SK-N-SH (cell line): Measurements from ENCODE around the gene PMM2. TPM values are rescaled to one million over a fixed set of nuclear protein-coding genes. Genes with fewer than 3 reads are reported as not detected.

ENCODE experiments used
- CTCF ChIA-PET: fragments of 300-600, 350-600 bp; formaldehyde crosslinking; extraction: SDS; loops from one replicate; lab custom pipeline; 2021; lab: Yijun Ruan, JAX
- POLR2A ChIA-PET: fragments of 350-600 bp; sonication (Branson Sonifier 250); formaldehyde crosslinking; extraction: SDS; loops from one replicate; lab custom pipeline; 2020; ENCODE audit warnings: antibody characterized with exemption, inconsistent platforms; lab: Yijun Ruan, JAX
- DNase-seq: peaks from one replicate; pipeline ENCODE4 v3.0.0; 2012
- H2AFZ ChIP-seq: fragments of 200-600 bp; sonication (generic); 2 replicates; pipeline ENCODE4 v1.8.1; 2016; ENCODE audit warnings: antibody characterized with exemption, mild to moderate bottlenecking, low read depth
- H3F3A ChIP-seq: fragments of 200-600 bp; sonication (generic); replicated peaks from 2 replicates; pipeline ENCODE3; 2016; ENCODE audit warnings: antibody characterized with exemption, mild to moderate bottlenecking; ENCODE audit not compliant: insufficient read depth
- H3K27ac ChIP-seq, 2 experiments: fragments of 200-500 bp in 1 of 2; fragments of 200-600 bp in 1 of 2; sonication (Bioruptor generic) in 1 of 2; sonication (generic), shearing (Covaris generic) in 1 of 2; 2 replicates each; pipeline versions ENCODE4 v1.5.1 to v1.6.1; 2014 to 2016; ENCODE audit warnings: low read depth in 2 of 2, inconsistent platforms in 1 of 2, low read length in 1 of 2, mild to moderate bottlenecking in 1 of 2, mixed read lengths in 1 of 2
- H3K27me3 ChIP-seq: fragments of 200-600 bp; sonication (generic), shearing (Covaris generic); 2 replicates; pipeline ENCODE4 v1.6.1; 2016; ENCODE audit warnings: mixed run types; ENCODE audit not compliant: insufficient read depth
- H3K36me3 ChIP-seq, 2 experiments: fragments of 200-500 bp in 1 of 2; fragments of 200-600 bp in 1 of 2; sonication (Bioruptor generic) in 1 of 2; sonication (generic) in 1 of 2; replicated peaks in 1 of 2; 2 replicates each; pipeline versions ENCODE3 to v1.5.1; 2014 to 2016; ENCODE audit warnings: low read length in 1 of 2, mild to moderate bottlenecking in 1 of 2; ENCODE audit not compliant: insufficient read depth in 2 of 2, control insufficient read depth in 1 of 2
- H3K4me1 ChIP-seq, 2 experiments: fragments of 200-500 bp in 1 of 2; fragments of 200-600 bp in 1 of 2; sonication (Bioruptor generic) in 1 of 2; sonication (generic), shearing (Covaris generic) in 1 of 2; 2 replicates each; pipeline versions ENCODE4 v1.5.1 to v1.6.1; 2014 to 2016; ENCODE audit warnings: low read depth in 1 of 2, low read length in 1 of 2, mixed run types in 1 of 2; ENCODE audit not compliant: insufficient read depth in 2 of 2, control insufficient read depth in 1 of 2
- H3K4me2 ChIP-seq: fragments of 200-600 bp; sonication (generic), shearing (Covaris generic); 2 replicates; pipeline ENCODE4 v1.6.1; 2017; ENCODE audit warnings: mixed run types
- H3K4me3 ChIP-seq, 2 experiments: fragments of 200-500 bp in 1 of 2; fragments of 200-600 bp in 1 of 2; sonication (Bioruptor generic) in 1 of 2; sonication (generic), shearing (Covaris generic) in 1 of 2; 2 replicates each; pipeline versions ENCODE4 v1.5.1 to v1.8.1; 2014 to 2016; ENCODE audit warnings: low read depth in 2 of 2, inconsistent platforms in 1 of 2, low read length in 1 of 2, mild to moderate bottlenecking in 1 of 2, mixed read lengths in 1 of 2, moderate library complexity in 1 of 2
- H3K79me2 ChIP-seq: fragments of 200-600 bp; sonication (generic); 2 replicates; pipeline ENCODE4 v1.8.1; 2017; ENCODE audit warnings: mild to moderate bottlenecking; ENCODE audit not compliant: insufficient read depth
- H3K9ac ChIP-seq: fragments of 200-600 bp; sonication (generic); 2 replicates; pipeline ENCODE4 v1.6.1; 2017; ENCODE audit warnings: mixed run types
- H3K9me2 ChIP-seq: fragments of 200-600 bp; sonication (generic); 2 replicates; pipeline ENCODE4 v1.6.1; 2017; ENCODE audit warnings: mixed run types
- H3K9me3 ChIP-seq: fragments of 200-600 bp; sonication (generic); 2 replicates; pipeline ENCODE4 v1.6.1; 2017; ENCODE audit warnings: mixed run types, mild to moderate bottlenecking, moderate library complexity
- H4K20me1 ChIP-seq: fragments of 200-600 bp; sonication (generic); 2 replicates; pipeline ENCODE4 v1.6.1; 2017; ENCODE audit warnings: mild to moderate bottlenecking, mixed run types; ENCODE audit not compliant: insufficient read depth
- CHD2 ChIP-seq: fragments of 150-350 bp; IDR thresholded peaks from 2 replicates; pipeline ENCODE4 v1.6.1; 2018; ENCODE audit warnings: low read length; ENCODE audit not compliant: partially characterized antibody
- EP300 ChIP-seq, 2 experiments: IDR thresholded peaks; 2 replicates each; pipeline versions ENCODE4 v1.4.0 to v1.6.1; 2012; ENCODE audit warnings: borderline replicate concordance in 1 of 2, low read depth in 1 of 2, low read length in 1 of 2
- EZH2phosphoT487 ChIP-seq: fragments of 200-600 bp; sonication (generic); IDR thresholded peaks from 2 replicates; pipeline ENCODE4 v1.6.1; 2017; ENCODE audit warnings: low read depth, mixed run types, mild to moderate bottlenecking, antibody characterized with exemption, moderate library complexity, borderline replicate concordance
- FOSL2 ChIP-seq: IDR thresholded peaks from 2 replicates; pipeline ENCODE4 v1.4.0; 2012; ENCODE audit warnings: low read depth, mild to moderate bottlenecking, moderate library complexity, borderline replicate concordance
- FOXJ3 ChIP-seq: sonication (generic); formaldehyde crosslinking; IDR thresholded peaks from 2 replicates; pipeline ENCODE4 v1.5.1; 2020; ENCODE audit warnings: mild to moderate bottlenecking, missing genetic modification reagents
- GABPA ChIP-seq: IDR thresholded peaks from 2 replicates; pipeline ENCODE4 v1.4.0; 2012; ENCODE audit warnings: low read depth, mild to moderate bottlenecking
- MXI1 ChIP-seq: IDR thresholded peaks from 2 replicates; pipeline ENCODE4 v1.6.1; 2012; ENCODE audit warnings: mild to moderate bottlenecking, low read depth, low read length, improper control_type of control experiment
- NFIC ChIP-seq: IDR thresholded peaks from 2 replicates; pipeline ENCODE4 v1.4.0; 2012; ENCODE audit warnings: borderline replicate concordance
- POLR2AphosphoS5 ChIP-seq: IDR thresholded peaks from 2 replicates; pipeline ENCODE4 v1.6.1; 2012; ENCODE audit warnings: low read depth, low read length
- RAD21 ChIP-seq: IDR thresholded peaks from 2 replicates; pipeline ENCODE4 v1.6.1; 2012; ENCODE audit warnings: mild to moderate bottlenecking, low read length
- RCOR1 ChIP-seq: fragments of 150-350 bp; IDR thresholded peaks from 2 replicates; pipeline ENCODE4 v1.6.1; 2017; ENCODE audit warnings: antibody characterized with exemption, low read length
- SIN3A ChIP-seq: IDR thresholded peaks from 2 replicates; pipeline ENCODE4 v1.6.1; 2012; ENCODE audit warnings: low read depth, mild to moderate bottlenecking, low read length, moderate library complexity, borderline replicate concordance
- TAF1 ChIP-seq: IDR thresholded peaks from 2 replicates; pipeline ENCODE4 v1.6.1; 2012; ENCODE audit warnings: low read depth, mild to moderate bottlenecking, low read length, moderate library complexity, borderline replicate concordance
- TCF12 ChIP-seq: IDR thresholded peaks from 2 replicates; pipeline ENCODE4 v1.4.0; 2012
- TEAD4 ChIP-seq: IDR thresholded peaks from 2 replicates; pipeline ENCODE4 v1.4.0; 2012; ENCODE audit warnings: mild to moderate bottlenecking, borderline replicate concordance; ENCODE audit not compliant: insufficient read depth
- WGBS: methylation state at CpG from one replicate; pipeline ENCODE4 v1.1.6; 2017; ENCODE audit warnings: low lambda C conversion rate; 5-methylcytosine and 5-hydroxymethylcytosine counted together
- polyA plus RNA-seq, 3 experiments: library from polyadenylated mRNA; depleted of rRNA; stranded (reverse); fragments of >200 nt; gene quantifications; 2 replicates each; pipeline ENCODE4 v1.2.3, GENCODE V29; 2012
- TF ChIP-seq, protein P1 (sequence below): IDR thresholded peaks from 2 replicates; pipeline ENCODE4 v1.4.0; 2012; ENCODE audit warnings: low read depth
- TF ChIP-seq, protein P2 (sequence below): IDR thresholded peaks from 2 replicates; pipeline ENCODE4 v1.4.0; 2012; ENCODE audit warnings: low read depth, borderline replicate concordance
- TF ChIP-seq, protein P3 (sequence below): IDR thresholded peaks from 2 replicates; pipeline ENCODE4 v1.6.1; 2012; ENCODE audit warnings: mild to moderate bottlenecking, low read depth, low read length, moderate library complexity

The PMM2 gene
- polyA plus RNA-seq, 1 of the 3 experiments (the other 2 are of a cell fraction), result 24.3 TPM

DNA sequence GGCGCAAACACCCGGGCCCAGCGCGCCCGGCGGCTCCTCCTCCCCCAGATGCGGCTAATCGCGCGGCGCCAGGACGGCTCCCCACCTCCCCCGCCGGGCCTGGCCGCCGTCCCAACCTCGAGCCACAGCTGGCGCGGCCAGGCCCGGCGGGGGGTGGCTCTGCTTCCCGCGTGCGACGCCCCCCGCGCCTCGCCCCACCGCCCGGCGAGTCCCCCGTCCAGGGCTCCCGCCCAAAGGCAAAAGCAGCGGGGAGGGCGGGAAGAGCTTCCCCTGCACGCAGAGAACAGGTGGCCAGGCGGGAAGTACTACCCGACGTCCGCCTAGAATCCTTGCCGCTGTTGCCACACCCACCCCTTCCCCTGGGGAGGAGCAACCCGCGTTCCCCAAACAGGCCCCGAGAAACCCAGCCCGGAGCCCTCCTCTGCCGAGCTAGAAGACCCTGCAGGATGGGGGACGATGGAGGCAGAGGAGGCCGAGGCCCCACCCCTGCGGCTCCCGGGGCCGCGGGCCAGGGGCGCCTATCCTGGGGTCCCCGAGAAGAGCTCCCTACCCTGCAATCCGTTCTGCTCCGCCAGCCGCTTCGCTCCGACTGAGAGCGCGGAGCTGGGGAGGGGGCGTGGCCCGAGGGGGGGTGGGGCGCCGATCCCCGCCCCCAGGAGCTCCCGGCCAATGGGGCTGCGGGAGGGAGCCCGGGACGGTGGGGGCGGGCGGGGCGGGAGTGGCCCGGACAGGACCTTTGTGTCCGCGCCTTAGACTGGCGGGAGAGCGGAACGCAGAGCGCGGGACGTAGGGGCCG, 71.0 kb downstream of the PMM2 start, which contains the start of gene CARHSP1:
Gene CARHSP1, minus strand, starts transcription at position 591 of the 796 bp plus-strand sequence. CDS start 9,678 bp downstream, outside the sequence.
- Histone ChIP-seq H3K27ac (peak within 1 kb of the TSS; percentile 77 to 83), H3K79me2 (peaks cover 46% of the 10 kb centered on the region), H3K9ac (peak within 1 kb of the TSS; percentile 88), H3K9me3 (no peaks in the 10 kb centered on the region), H3K9me2 (no peaks in the 10 kb centered on the region), H3K27me3 (no peaks in the 10 kb centered on the region), H3K4me3 (peak within 1 kb of the TSS; percentile 62 to 81), H3F3A (peaks cover 4% of the 10 kb centered on the region), H2AFZ (peak within 1 kb of the TSS; percentile 86; the same call in 1 of the 2 replicates), H3K4me2 (peak within 1 kb of the TSS; percentile 100), H4K20me1 (peaks cover 29% of the 10 kb centered on the region), H3K4me1 (peaks cover 26 to 31% of the 10 kb centered on the region in 2 experiments; a peak in 2 of 4 replicates), H3K36me3 (no peaks in the 10 kb centered on the region)
- POLR2A ChIA-PET, result interaction anchor here (0.6 to 1.8 kb wide), 14 partner anchors 11 to 223 kb away, joined by 3 to 10 read pairs (median 4); partner anchors contain the start of genes HAPSTR1, PMM2 and TMEM186
- TF ChIP-seq EZH2phosphoT487, result no peak
- TF ChIP-seq GABPA, result no peak
- no peak for TF ChIP-seq CHD2
- TF ChIP-seq, protein P1, sequence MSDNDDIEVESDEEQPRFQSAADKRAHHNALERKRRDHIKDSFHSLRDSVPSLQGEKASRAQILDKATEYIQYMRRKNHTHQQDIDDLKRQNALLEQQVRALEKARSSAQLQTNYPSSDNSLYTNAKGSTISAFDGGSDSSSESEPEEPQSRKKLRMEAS, result peak; percentile 79
- peak; percentile 95 for TF ChIP-seq TAF1
- TF ChIP-seq FOSL2, result no peak
- TF ChIP-seq NFIC, result peak; percentile 17; the same call in 1 of the 2 replicates
- TF ChIP-seq SIN3A, result peak; percentile 49; the same call in 1 of the 2 replicates
- TF ChIP-seq TEAD4, result no peak
- no peak for TF ChIP-seq FOXJ3 (CRISPR knock-in tag)
- TF ChIP-seq, protein P2, sequence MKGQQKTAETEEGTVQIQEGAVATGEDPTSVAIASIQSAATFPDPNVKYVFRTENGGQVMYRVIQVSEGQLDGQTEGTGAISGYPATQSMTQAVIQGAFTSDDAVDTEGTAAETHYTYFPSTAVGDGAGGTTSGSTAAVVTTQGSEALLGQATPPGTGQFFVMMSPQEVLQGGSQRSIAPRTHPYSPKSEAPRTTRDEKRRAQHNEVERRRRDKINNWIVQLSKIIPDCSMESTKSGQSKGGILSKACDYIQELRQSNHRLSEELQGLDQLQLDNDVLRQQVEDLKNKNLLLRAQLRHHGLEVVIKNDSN, result no peak
- peak in 1 of 2 experiments; percentile 35; a peak in 1 of 4 replicates for TF ChIP-seq EP300 (IDR thresholded peaks at IDR 0.05; ENCODE audit: borderline replicate concordance in 1 of 2, low read depth in 1 of 2, low read length in 1 of 2)
- no peak for TF ChIP-seq RAD21
- TF ChIP-seq POLR2AphosphoS5, result peak; percentile 88
- TF ChIP-seq MXI1, result peak; percentile 77
- TF ChIP-seq TCF12, result peak; percentile 6; the same call in 1 of the 2 replicates
- TF ChIP-seq RCOR1, result no peak
- TF ChIP-seq, protein P3, sequence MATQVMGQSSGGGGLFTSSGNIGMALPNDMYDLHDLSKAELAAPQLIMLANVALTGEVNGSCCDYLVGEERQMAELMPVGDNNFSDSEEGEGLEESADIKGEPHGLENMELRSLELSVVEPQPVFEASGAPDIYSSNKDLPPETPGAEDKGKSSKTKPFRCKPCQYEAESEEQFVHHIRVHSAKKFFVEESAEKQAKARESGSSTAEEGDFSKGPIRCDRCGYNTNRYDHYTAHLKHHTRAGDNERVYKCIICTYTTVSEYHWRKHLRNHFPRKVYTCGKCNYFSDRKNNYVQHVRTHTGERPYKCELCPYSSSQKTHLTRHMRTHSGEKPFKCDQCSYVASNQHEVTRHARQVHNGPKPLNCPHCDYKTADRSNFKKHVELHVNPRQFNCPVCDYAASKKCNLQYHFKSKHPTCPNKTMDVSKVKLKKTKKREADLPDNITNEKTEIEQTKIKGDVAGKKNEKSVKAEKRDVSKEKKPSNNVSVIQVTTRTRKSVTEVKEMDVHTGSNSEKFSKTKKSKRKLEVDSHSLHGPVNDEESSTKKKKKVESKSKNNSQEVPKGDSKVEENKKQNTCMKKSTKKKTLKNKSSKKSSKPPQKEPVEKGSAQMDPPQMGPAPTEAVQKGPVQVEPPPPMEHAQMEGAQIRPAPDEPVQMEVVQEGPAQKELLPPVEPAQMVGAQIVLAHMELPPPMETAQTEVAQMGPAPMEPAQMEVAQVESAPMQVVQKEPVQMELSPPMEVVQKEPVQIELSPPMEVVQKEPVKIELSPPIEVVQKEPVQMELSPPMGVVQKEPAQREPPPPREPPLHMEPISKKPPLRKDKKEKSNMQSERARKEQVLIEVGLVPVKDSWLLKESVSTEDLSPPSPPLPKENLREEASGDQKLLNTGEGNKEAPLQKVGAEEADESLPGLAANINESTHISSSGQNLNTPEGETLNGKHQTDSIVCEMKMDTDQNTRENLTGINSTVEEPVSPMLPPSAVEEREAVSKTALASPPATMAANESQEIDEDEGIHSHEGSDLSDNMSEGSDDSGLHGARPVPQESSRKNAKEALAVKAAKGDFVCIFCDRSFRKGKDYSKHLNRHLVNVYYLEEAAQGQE, result peak; percentile 53; the same call in 1 of the 2 replicates
- 1% methylated on average over 21 of the region's 83 CpGs for WGBS
- CTCF ChIA-PET, result interaction anchor here (0.8 to 4.8 kb wide), 16 partner anchors 11 to 300 kb away, joined by 3 to 50 read pairs (median 4); partner anchors contain the start of genes PMM2 and TMEM186
- DNase-seq, result peak; percentile 99
